Measurements from ENCODE around the gene NRXN3. TPM values are rescaled to one million over a fixed set of nuclear protein-coding genes. Genes with fewer than 3 reads are reported as not detected.

Gene NRXN3
- total RNA-seq, 5 donors from 2014 or later (not counting 1 experiment from before 2014, with no cell fraction given): not detected

DNA sequence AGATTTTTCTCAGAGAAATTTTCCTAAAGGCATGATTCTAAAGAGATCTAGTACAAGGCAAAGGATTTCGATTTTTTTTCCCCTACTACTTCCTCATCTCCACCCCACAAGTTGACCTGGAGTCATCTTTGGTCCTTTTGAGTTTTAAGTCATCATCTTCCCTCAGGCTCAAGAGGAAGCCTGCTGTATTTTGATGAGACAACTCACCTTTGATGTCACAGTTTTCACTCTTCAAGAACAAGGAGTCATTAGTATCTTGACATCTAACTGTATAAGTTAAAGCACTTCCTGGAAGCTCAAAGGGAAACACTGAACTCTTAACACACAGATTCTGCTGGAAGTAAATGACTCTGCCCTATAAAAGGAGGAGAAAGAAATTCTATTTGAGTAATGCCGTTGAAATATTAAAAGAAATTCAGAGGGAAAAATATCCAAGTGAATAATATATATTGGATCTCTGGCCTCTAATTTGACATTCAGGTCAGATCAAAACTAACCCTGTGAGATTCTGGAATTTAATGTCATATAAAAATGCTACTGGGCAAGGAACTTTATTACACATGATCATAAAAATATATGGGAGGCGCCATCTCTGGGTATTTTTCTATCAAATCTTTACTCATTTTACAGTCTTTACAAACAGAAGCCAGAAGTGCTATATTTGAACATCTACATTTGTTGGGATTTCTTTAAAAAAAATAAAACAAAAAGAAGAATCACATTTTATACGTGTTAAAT is 435.0 kb downstream of the NRXN3 start:
- no peak overlapping the region for H3K27ac ChIP-seq (ENCODE audit: low read length)
- CTCF ChIA-PET: no interaction called here
- POLR2A ChIA-PET: no interaction called here

DNA sequence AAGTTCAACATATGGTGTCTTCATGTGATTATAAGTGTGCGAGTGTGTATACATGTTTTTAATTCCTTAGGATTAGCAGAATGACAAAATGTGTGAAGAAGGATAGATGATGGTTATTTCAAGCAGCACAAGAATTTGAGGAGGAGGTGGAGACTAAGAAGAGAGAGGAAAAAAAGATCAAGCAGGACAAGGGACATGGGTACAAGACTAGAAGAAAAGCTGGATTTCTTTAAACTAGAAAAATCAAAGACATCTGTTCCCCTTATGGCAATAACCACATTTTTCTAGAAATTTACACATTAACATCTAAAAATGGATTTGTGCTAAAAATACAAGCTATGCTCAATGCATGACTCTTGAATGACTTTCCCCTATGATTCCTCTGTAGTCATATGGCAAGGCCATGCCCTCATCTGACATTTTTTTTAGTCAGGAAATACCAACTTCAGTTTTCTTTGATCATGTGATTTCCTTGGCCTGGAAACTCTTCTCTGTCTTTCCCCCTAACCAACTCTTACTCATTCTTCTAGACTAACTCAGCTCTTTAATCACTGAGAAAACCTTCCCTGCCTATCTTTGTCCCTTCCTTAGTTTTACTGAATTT is 435.8 kb downstream of the NRXN3 start:
- POLR2A ChIA-PET: interaction anchor here in 1 of 2 donors (0.7 kb wide), 1 partner anchor 37 kb away, joined by 3 read pairs; no protein-coding TSS in a partner anchor

More for the DNA sequence above, 435.0 kb downstream of the NRXN3 start:
- Histone ChIP-seq H3K36me3 (ENCODE audit: control insufficient read depth in 2 of 2, extremely low read depth in 1 of 2, insufficient read depth in 1 of 2, low read length in 1 of 2) (no peaks in the 10 kb centered on the region), H3K4me1 (ENCODE audit: control insufficient read depth in 1 of 2, extremely low read depth in 1 of 2, insufficient read depth in 2 of 2, low read length in 2 of 2) (no peaks in the 10 kb centered on the region), H3K4me3 (ENCODE audit: control insufficient read depth in 1 of 2, extremely low read depth in 1 of 2, low read length in 1 of 2) (no peak overlapping the region), H3K27me3 (replicated peaks in 1 of 2; ENCODE audit: control insufficient read depth in 2 of 2, extremely low read depth in 1 of 2, insufficient read depth in 2 of 2, low read length in 1 of 2) (no peaks in the 10 kb centered on the region), H3K9me3 (no peaks in the 10 kb centered on the region)
- no peak for DNase-seq
- no CpG with 5 or more reads among the region's 4 CpGs for WGBS (ENCODE audit: insufficient coverage)
- H3K9me3 Mint-ChIP-seq: no peaks in the 10 kb centered on the region
- no peaks in the 10 kb centered on the region for H3K4me1 Mint-ChIP-seq
- no peak overlapping the region for H3K4me3 Mint-ChIP-seq
- H3K36me3 Mint-ChIP-seq: no peaks in the 10 kb centered on the region
- no peak overlapping the region for H3K27ac Mint-ChIP-seq
- peaks cover 5 to 17% of the 10 kb centered on the region in 2 donors for H3K27me3 Mint-ChIP-seq
- no peak for ATAC-seq (replicated peaks in 1 of 4)

DNA sequence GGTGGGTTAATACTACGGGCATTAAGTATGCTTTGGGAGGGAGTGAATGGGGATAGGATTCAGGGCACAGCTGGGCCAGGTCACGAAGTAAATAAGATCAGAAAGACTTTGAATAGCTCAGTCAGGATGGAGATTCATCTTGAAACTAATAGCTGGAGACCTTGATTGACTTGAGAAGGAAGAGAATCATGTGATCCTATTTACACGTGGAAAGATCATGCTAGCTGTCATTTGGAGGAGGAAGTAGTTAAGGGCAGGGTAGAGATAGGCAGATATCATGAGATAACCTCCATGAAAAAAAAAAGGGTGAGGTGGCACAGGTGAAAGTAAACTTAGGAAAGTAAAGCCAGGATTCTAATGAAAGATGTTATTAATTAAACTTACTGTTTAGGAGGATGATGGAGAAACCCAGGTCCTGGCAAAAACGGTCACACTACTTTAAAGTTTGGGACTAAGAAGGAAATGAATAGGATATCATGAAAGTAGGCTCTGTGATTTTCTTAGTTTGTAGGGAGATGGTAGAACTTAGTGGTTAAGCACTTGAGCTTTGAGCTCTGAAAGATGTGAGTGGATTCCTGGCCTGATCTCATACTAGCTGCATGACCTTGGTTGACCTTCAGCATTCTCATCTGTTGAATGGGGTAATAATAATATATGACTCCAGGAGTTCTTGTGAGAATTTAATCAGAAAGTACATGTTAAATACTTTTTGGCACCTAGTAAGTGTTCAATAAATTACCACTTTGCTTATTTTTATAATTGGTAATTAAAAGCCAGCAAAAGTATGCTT is 439.0 kb downstream of the NRXN3 start:
- ATAC-seq (replicated peaks in 1 of 4): no peak
- Mint-ChIP-seq H3K4me1 (no peaks in the 10 kb centered on the region), H3K9me3 (no peaks in the 10 kb centered on the region), H3K4me3 (no peak overlapping the region), H3K27ac (no peak overlapping the region), H3K27me3 (peaks cover 0 to 18% of the 10 kb centered on the region in 2 donors), H3K36me3 (no peaks in the 10 kb centered on the region)
- 53% methylated on average over 4 of the region's 4 CpGs for WGBS (ENCODE audit: insufficient coverage)
- Histone ChIP-seq H3K4me3 (ENCODE audit: control insufficient read depth in 1 of 2, extremely low read depth in 1 of 2, low read length in 1 of 2) (no peak overlapping the region), H3K9me3 (no peaks in the 10 kb centered on the region), H3K4me1 (ENCODE audit: control insufficient read depth in 1 of 2, extremely low read depth in 1 of 2, insufficient read depth in 2 of 2, low read length in 2 of 2) (no peaks in the 10 kb centered on the region), H3K27ac (ENCODE audit: low read length) (no peak overlapping the region), H3K27me3 (replicated peaks in 1 of 2; ENCODE audit: control insufficient read depth in 2 of 2, extremely low read depth in 1 of 2, insufficient read depth in 2 of 2, low read length in 1 of 2) (no peaks in the 10 kb centered on the region), H3K36me3 (ENCODE audit: control insufficient read depth in 2 of 2, extremely low read depth in 1 of 2, insufficient read depth in 1 of 2, low read length in 1 of 2) (no peaks in the 10 kb centered on the region)
- CTCF ChIA-PET: no interaction called here
- POLR2A ChIA-PET: interaction anchor here in 1 of 2 donors (0.7 kb wide), 1 partner anchor 17 kb away, joined by 3 read pairs; no protein-coding TSS in a partner anchor
- DNase-seq: no peak

More for the DNA sequence above, 435.8 kb downstream of the NRXN3 start:
- Mint-ChIP-seq H3K27ac (no peak overlapping the region), H3K4me1 (no peaks in the 10 kb centered on the region), H3K4me3 (no peak overlapping the region), H3K36me3 (no peaks in the 10 kb centered on the region), H3K27me3 (peaks cover 5 to 17% of the 10 kb centered on the region in 2 donors), H3K9me3 (no peaks in the 10 kb centered on the region)
- H3K27ac ChIP-seq (ENCODE audit: low read length): no peak overlapping the region
- no peaks in the 10 kb centered on the region for H3K4me1 ChIP-seq (ENCODE audit: control insufficient read depth in 1 of 2, extremely low read depth in 1 of 2, insufficient read depth in 2 of 2, low read length in 2 of 2)
- DNase-seq (no peak), ATAC-seq (replicated peaks in 1 of 4) (no peak)
- no peaks in the 10 kb centered on the region for H3K9me3 ChIP-seq
- H3K36me3 ChIP-seq (ENCODE audit: control insufficient read depth in 2 of 2, extremely low read depth in 1 of 2, insufficient read depth in 1 of 2, low read length in 1 of 2): no peaks in the 10 kb centered on the region
- CTCF ChIA-PET: interaction anchor here in 1 of 2 donors (1.2 kb wide), 1 partner anchor 9 kb away, joined by 3 read pairs; no protein-coding TSS in a partner anchor
- no peaks in the 10 kb centered on the region for H3K27me3 ChIP-seq (replicated peaks in 1 of 2; ENCODE audit: control insufficient read depth in 2 of 2, extremely low read depth in 1 of 2, insufficient read depth in 2 of 2, low read length in 1 of 2)
- no CpG with 5 or more reads among the region's 1 CpG for WGBS (ENCODE audit: insufficient coverage)
- no peak overlapping the region for H3K4me3 ChIP-seq (ENCODE audit: control insufficient read depth in 1 of 2, extremely low read depth in 1 of 2, low read length in 1 of 2)

DNA sequence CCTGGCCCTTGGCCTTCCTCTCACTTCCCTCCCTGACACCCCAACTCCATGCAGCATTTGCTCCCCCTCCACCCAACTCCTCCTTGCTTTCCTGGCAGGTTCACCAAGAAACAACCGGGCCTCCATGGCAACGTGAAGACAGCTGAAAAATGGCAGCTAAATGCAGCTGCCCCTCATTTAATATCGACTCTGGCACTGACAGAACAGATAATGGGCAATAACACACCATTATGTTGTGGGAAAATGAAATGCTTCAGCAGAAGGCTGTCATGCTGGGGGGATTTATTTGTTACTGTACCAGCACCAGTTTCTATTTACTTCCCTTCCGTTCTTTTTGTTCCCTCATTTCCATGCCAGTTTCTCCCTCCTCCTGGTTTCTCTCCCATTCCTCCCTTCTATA is 440.8 kb downstream of the NRXN3 start:
- WGBS (ENCODE audit: insufficient coverage): 80% methylated on average over 2 of the region's 4 CpGs
- Histone ChIP-seq H3K27ac (ENCODE audit: low read length) (no peak overlapping the region), H3K27me3 (replicated peaks in 1 of 2; ENCODE audit: control insufficient read depth in 2 of 2, extremely low read depth in 1 of 2, insufficient read depth in 2 of 2, low read length in 1 of 2) (no peaks in the 10 kb centered on the region), H3K4me3 (ENCODE audit: control insufficient read depth in 1 of 2, extremely low read depth in 1 of 2, low read length in 1 of 2) (no peak overlapping the region), H3K4me1 (ENCODE audit: control insufficient read depth in 1 of 2, extremely low read depth in 1 of 2, insufficient read depth in 2 of 2, low read length in 2 of 2) (no peaks in the 10 kb centered on the region), H3K36me3 (ENCODE audit: control insufficient read depth in 2 of 2, extremely low read depth in 1 of 2, insufficient read depth in 1 of 2, low read length in 1 of 2) (no peaks in the 10 kb centered on the region), H3K9me3 (no peaks in the 10 kb centered on the region)
- ChIA-PET CTCF (no interaction called here), POLR2A (no interaction called here)
- H3K27me3 Mint-ChIP-seq: peaks cover 0 to 22% of the 10 kb centered on the region in 2 donors
- H3K9me3 Mint-ChIP-seq: no peaks in the 10 kb centered on the region
- no peak overlapping the region for H3K27ac Mint-ChIP-seq
- ATAC-seq (replicated peaks in 1 of 4): no peak
- no peaks in the 10 kb centered on the region for H3K36me3 Mint-ChIP-seq
- H3K4me3 Mint-ChIP-seq: no peak overlapping the region
- no peak for DNase-seq
- no peaks in the 10 kb centered on the region for H3K4me1 Mint-ChIP-seq

DNA sequence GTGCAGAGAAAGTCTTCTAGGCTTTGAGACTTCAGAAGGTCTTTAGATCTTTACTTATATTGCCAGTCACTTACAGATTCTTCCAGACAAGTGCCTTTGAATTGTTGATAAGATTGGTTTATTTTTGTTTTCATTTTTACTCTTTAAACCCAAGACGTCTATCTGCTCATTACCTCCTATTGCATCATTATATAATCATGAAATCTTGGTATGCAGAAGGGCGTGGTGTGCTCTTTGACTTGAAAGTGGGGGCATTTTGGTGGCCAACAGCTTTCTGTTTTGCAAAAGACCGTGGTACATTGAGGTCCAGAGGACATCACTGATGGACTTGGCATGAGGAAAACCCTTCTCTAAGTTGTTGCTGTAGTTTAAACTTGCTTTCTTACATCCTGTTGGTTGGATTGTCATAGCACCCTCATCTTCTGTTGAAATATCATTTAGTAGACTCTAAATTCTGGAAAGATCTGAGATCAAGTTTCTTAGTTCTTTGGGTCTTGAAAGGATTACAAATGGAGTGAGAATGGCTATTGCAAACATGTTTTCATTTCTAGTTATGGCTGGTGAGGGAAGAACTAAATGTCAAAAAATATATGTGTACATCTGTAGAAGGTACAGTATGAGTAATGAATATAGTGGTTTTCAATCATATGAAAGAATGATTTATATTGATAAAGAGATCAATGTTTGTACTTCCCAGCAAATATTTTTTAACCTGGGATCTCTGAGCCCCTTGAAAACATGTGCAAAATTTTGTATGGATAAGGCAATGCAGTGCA is 441.8 kb downstream of the NRXN3 start:
- no peak overlapping the region for H3K4me3 ChIP-seq (ENCODE audit: control insufficient read depth in 1 of 2, extremely low read depth in 1 of 2, low read length in 1 of 2)
- no peaks in the 10 kb centered on the region for H3K36me3 ChIP-seq (ENCODE audit: control insufficient read depth in 2 of 2, extremely low read depth in 1 of 2, insufficient read depth in 1 of 2, low read length in 1 of 2)
- Mint-ChIP-seq H3K4me3 (no peak overlapping the region), H3K4me1 (no peaks in the 10 kb centered on the region), H3K27ac (no peak overlapping the region), H3K27me3 (peaks cover 0 to 26% of the 10 kb centered on the region in 2 donors), H3K36me3 (no peaks in the 10 kb centered on the region), H3K9me3 (no peaks in the 10 kb centered on the region)
- no peak overlapping the region for H3K27ac ChIP-seq (ENCODE audit: low read length)
- WGBS (ENCODE audit: insufficient coverage): 80% methylated on average over 1 of the region's 3 CpGs
- ChIA-PET CTCF (no interaction called here), POLR2A (no interaction called here)
- ATAC-seq (replicated peaks in 1 of 4): no peak
- H3K4me1 ChIP-seq (ENCODE audit: control insufficient read depth in 1 of 2, extremely low read depth in 1 of 2, insufficient read depth in 2 of 2, low read length in 2 of 2): no peaks in the 10 kb centered on the region
- no peak for DNase-seq
- H3K9me3 ChIP-seq: no peaks in the 10 kb centered on the region
- no peaks in the 10 kb centered on the region for H3K27me3 ChIP-seq (replicated peaks in 1 of 2; ENCODE audit: control insufficient read depth in 2 of 2, extremely low read depth in 1 of 2, insufficient read depth in 2 of 2, low read length in 1 of 2)

DNA sequence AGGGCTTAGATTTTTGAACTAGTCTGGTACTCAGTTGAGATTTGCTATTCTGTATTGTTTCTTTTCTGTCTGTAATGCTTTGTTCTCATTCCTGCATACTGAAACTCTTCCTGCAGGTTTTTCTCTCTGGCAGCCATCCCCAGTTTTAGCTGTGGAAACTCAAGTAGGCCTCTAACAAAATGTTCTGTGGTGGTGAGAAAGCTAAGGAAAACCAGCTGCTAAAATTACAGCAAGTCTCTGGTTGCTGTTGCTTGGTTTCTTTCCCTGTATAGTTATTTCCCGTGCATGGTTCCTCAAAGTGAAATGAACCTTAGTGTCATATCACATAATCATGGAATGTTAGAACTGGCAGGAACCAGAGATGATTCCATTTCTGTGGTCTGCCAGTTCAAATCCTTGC is 442.5 kb downstream of the NRXN3 start:
- no peak overlapping the region for H3K4me3 Mint-ChIP-seq
- Histone ChIP-seq H3K9me3 (no peaks in the 10 kb centered on the region), H3K27ac (ENCODE audit: low read length) (no peak overlapping the region), H3K4me3 (ENCODE audit: control insufficient read depth in 1 of 2, extremely low read depth in 1 of 2, low read length in 1 of 2) (no peak overlapping the region), H3K36me3 (ENCODE audit: control insufficient read depth in 2 of 2, extremely low read depth in 1 of 2, insufficient read depth in 1 of 2, low read length in 1 of 2) (no peaks in the 10 kb centered on the region), H3K27me3 (replicated peaks in 1 of 2; ENCODE audit: control insufficient read depth in 2 of 2, extremely low read depth in 1 of 2, insufficient read depth in 2 of 2, low read length in 1 of 2) (no peaks in the 10 kb centered on the region), H3K4me1 (ENCODE audit: control insufficient read depth in 1 of 2, extremely low read depth in 1 of 2, insufficient read depth in 2 of 2, low read length in 2 of 2) (no peaks in the 10 kb centered on the region)
- WGBS (ENCODE audit: insufficient coverage): no CpG with 5 or more reads among the region's 1 CpG
- H3K27me3 Mint-ChIP-seq: peaks cover 0 to 26% of the 10 kb centered on the region in 2 donors
- H3K27ac Mint-ChIP-seq: no peak overlapping the region
- H3K4me1 Mint-ChIP-seq: no peaks in the 10 kb centered on the region
- ChIA-PET POLR2A (no interaction called here), CTCF (interaction anchor here in 1 of 2 donors (0.7 to 1.1 kb wide), 2 partner anchors 14 to 46 kb away, joined by 3 to 7 read pairs; no protein-coding TSS in a partner anchor)
- DNase-seq (no peak), ATAC-seq (replicated peaks in 1 of 4) (no peak)
- no peaks in the 10 kb centered on the region for H3K36me3 Mint-ChIP-seq
- H3K9me3 Mint-ChIP-seq: no peaks in the 10 kb centered on the region
